ENCODE data around the gene ZNF445.

DNA sequence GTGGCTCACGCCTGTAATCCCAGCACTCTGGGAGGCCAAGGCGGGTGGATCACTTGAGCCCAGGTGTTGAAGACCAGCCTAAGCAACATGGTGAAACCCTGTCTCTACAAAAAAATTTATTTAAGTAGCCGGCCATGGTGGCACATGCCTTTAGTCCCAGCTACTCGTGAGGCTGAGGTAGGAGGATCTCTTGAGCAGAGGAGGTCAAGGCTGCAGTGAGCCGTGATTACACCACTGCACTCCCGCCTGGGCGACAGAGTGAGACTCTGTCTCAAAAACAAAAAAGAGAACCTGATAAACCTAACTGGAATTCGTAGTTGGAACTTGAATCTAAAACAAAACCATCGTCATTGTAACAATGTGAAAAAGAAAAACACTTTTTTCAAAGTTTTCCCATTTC is 81.8 kb downstream of the ZNF445 start:
- TF ChIP-seq, protein P1, sequence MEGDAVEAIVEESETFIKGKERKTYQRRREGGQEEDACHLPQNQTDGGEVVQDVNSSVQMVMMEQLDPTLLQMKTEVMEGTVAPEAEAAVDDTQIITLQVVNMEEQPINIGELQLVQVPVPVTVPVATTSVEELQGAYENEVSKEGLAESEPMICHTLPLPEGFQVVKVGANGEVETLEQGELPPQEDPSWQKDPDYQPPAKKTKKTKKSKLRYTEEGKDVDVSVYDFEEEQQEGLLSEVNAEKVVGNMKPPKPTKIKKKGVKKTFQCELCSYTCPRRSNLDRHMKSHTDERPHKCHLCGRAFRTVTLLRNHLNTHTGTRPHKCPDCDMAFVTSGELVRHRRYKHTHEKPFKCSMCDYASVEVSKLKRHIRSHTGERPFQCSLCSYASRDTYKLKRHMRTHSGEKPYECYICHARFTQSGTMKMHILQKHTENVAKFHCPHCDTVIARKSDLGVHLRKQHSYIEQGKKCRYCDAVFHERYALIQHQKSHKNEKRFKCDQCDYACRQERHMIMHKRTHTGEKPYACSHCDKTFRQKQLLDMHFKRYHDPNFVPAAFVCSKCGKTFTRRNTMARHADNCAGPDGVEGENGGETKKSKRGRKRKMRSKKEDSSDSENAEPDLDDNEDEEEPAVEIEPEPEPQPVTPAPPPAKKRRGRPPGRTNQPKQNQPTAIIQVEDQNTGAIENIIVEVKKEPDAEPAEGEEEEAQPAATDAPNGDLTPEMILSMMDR (IDR thresholded peaks at IDR 0.05) = no peak
- TF ChIP-seq POLR2AphosphoS5 (IDR thresholded peaks at IDR 0.05; ENCODE audit: low read depth, low read length) = no peak

All from Panc1 (cell line).